Measurements from ENCODE around the gene ABCC1. TPM values are rescaled to one million over a fixed set of nuclear protein-coding genes. Genes with fewer than 3 reads are reported as not detected.
"Not testable (repeated sequence)": the region's sequence is repeated elsewhere in the genome, so short reads cannot be mapped to it uniquely, and the experiment has no call there.

The ABCC1 gene
- total RNA-seq, 2 donors from 2014 or later = 16.2 to 20.9 TPM

GRCh38 chr16:16176328-16176727 is 226.9 kb downstream of the ABCC1 start:
- intact Hi-C loops (cut with DNase I) = no loop called here
- no peak for ATAC-seq
- DNase-seq = no peak

- DNase-seq (no peak), ATAC-seq (no peak)
- intact Hi-C loops (cut with DNase I) = no loop called here
Observed at GRCh38 chr16:16178455-16179162, 229.2 kb downstream of the ABCC1 start.

- intact Hi-C loops (cut with DNase I); ATAC-seq: not testable (repeated sequence)
Observed at GRCh38 chr16:16181748-16182147, 232.3 kb downstream of the ABCC1 start.

GRCh38 chr16:16182918-16183317 is 233.5 kb downstream of the ABCC1 start:
- intact Hi-C loops (cut with DNase I) = no loop called here
- ATAC-seq = no peak
- no peak for DNase-seq

More at GRCh38 chr16:16181748-16182147, 232.3 kb downstream of the ABCC1 start:
- DNase-seq = not testable (repeated sequence)

- intact Hi-C loops (cut with DNase I) = no loop called here
- DNase-seq (no peak), ATAC-seq (no peak)
Observed at GRCh38 chr16:16183562-16183961, 234.1 kb downstream of the ABCC1 start.

- DNase-seq (no peak), ATAC-seq (no peak)
- intact Hi-C loops (cut with DNase I) = no loop called here
Observed at GRCh38 chr16:16184594-16184993, 235.2 kb downstream of the ABCC1 start.

- intact Hi-C loops (cut with DNase I) = no loop called here
Observed at GRCh38 chr16:16185095-16185494, 235.7 kb downstream of the ABCC1 start.

GRCh38 chr16:16186820-16187219 is 237.4 kb downstream of the ABCC1 start:
- intact Hi-C loops (cut with DNase I) = no loop called here
- ATAC-seq = no peak

More at GRCh38 chr16:16185095-16185494, 235.7 kb downstream of the ABCC1 start:
- no peak for ATAC-seq
- DNase-seq = no peak

GRCh38 chr16:16188827-16189226 is 239.4 kb downstream of the ABCC1 start:
- intact Hi-C loops (cut with DNase I) = no loop called here
- no peak for DNase-seq
- no peak for ATAC-seq

More at GRCh38 chr16:16186820-16187219, 237.4 kb downstream of the ABCC1 start:
- no peak for DNase-seq

- ATAC-seq (no peak), DNase-seq (no peak)
- intact Hi-C loops (cut with DNase I) = loop anchor here in 1 of 2 donors (10.0 kb wide), 2 partner anchors 315 to 415 kb away; no protein-coding TSS in a partner anchor
Observed at GRCh38 chr16:16189842-16190241, 240.4 kb downstream of the ABCC1 start.

GRCh38 chr16:16190546-16190945 is 241.1 kb downstream of the ABCC1 start:
- intact Hi-C loops (cut with DNase I) = loop anchor here in 1 of 2 donors (10.0 kb wide), 2 partner anchors 316 to 416 kb away; no protein-coding TSS in a partner anchor
- ATAC-seq (no peak), DNase-seq (no peak)

GRCh38 chr16:16190966-16191365 is 241.6 kb downstream of the ABCC1 start:
- DNase-seq, ATAC-seq: not testable (repeated sequence)
- intact Hi-C loops (cut with DNase I) = loop anchor here in 1 of 2 donors (10.0 kb wide), 2 partner anchors 316 to 416 kb away; no protein-coding TSS in a partner anchor

- intact Hi-C loops (cut with DNase I) = loop anchor here in 1 of 2 donors (10.0 kb wide), 2 partner anchors 317 to 417 kb away; no protein-coding TSS in a partner anchor
- no peak for DNase-seq
- ATAC-seq = no peak
Observed at GRCh38 chr16:16191493-16192167, 242.2 kb downstream of the ABCC1 start.

Other genes with a start within 250 kb of the ABCC1 start
- gene MYH11, start 92.6 kb upstream of the ABCC1 start, total RNA-seq = 10 to 100 TPM; 64.7 to 75.8 TPM
- gene CEP20, start 61.0 kb upstream of the ABCC1 start, total RNA-seq = 10 to 100 TPM; 20.3 to 23.1 TPM